ENCODE measurements around the gene CLBA1.
"Not testable (repeated sequence)": the region's sequence is repeated elsewhere in the genome, so short reads cannot be mapped to it uniquely, and the experiment has no call there.

CLBA1 gene

GRCh38 chr14:105026033-105026785 lies 40.6 kb downstream of the CLBA1 start:
- no peak for DNase-seq

- DNase-seq, result no peak
These were observed 41.4 kb downstream of the CLBA1 start for GRCh38 chr14:105026802-105027563.

- not testable (repeated sequence) for DNase-seq
These were observed 42.1 kb downstream of the CLBA1 start for GRCh38 chr14:105027718-105028117.

GRCh38 chr14:105028251-105028927 lies 42.8 kb downstream of the CLBA1 start:
- no peak for DNase-seq

- DNase-seq, result no peak
These were observed 43.8 kb downstream of the CLBA1 start for GRCh38 chr14:105029402-105029801.

GRCh38 chr14:105030194-105030593 lies 44.6 kb downstream of the CLBA1 start:
- DNase-seq, result no peak

- no peak for DNase-seq
These were observed 45.3 kb downstream of the CLBA1 start for GRCh38 chr14:105030836-105031396.

- not testable (repeated sequence) for DNase-seq
These were observed 46.9 kb downstream of the CLBA1 start for GRCh38 chr14:105032451-105032901.

- DNase-seq, result not testable (repeated sequence)
These were observed 47.9 kb downstream of the CLBA1 start for GRCh38 chr14:105033412-105033900.

- no peak for DNase-seq
These were observed 48.9 kb downstream of the CLBA1 start for GRCh38 chr14:105034315-105035039.

- DNase-seq, result not testable (repeated sequence)
These were observed 50.0 kb downstream of the CLBA1 start for GRCh38 chr14:105035616-105036015.

- no peak for DNase-seq
These were observed 54.0 kb downstream of the CLBA1 start for GRCh38 chr14:105039458-105040205.

- DNase-seq, result no peak
These were observed 56.5 kb downstream of the CLBA1 start for GRCh38 chr14:105041841-105042765.

GRCh38 chr14:105042813-105043212 lies 57.2 kb downstream of the CLBA1 start:
- DNase-seq, result no peak

- no peak for DNase-seq
These were observed 58.1 kb downstream of the CLBA1 start for GRCh38 chr14:105043641-105044040.
